ENCODE results near the gene LPP.

LPP gene

DNA sequence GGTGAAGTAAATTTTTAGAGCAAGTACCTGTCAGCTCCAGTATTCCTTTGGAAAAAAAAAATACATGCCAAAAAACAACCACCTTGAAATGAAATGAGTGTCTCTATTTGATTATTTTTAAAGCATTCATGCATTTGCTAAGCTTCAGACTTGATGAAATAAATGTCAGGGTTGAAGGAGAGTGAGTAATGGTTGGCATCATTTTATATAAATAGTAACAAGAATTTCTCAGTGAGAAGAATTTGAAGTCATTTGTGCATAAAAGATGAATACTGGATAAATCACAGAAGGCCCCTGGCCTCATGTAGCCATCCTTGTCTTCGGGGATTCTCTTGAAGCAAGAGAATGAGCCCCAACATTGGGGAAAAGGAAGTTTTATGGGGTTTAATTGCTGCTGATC is 318.4 kb downstream of the LPP start:
- DNase-seq (ENCODE audit: insufficient read length, low spot score) (no peak), FAIRE-seq (no peak)
- TF ChIP-seq TAF1 (IDR thresholded peaks at IDR 0.05; ENCODE audit: low read depth, low read length) (no peak), SPI1 (IDR thresholded peaks at IDR 0.05; ENCODE audit: low read depth, low read length) (no peak), POLR2AphosphoS5 (IDR thresholded peaks at IDR 0.05; ENCODE audit: low read depth, low read length) (no peak), POLR2A (IDR thresholded peaks at IDR 0.05; ENCODE audit: low read depth, low read length) (no peak), POU2F2 (IDR thresholded peaks at IDR 0.05; ENCODE audit: low read depth, low read length) (no peak), PAX5 (IDR thresholded peaks at IDR 0.05; ENCODE audit: insufficient read depth, low read length, severe bottlenecking) (no peak)

DNA sequence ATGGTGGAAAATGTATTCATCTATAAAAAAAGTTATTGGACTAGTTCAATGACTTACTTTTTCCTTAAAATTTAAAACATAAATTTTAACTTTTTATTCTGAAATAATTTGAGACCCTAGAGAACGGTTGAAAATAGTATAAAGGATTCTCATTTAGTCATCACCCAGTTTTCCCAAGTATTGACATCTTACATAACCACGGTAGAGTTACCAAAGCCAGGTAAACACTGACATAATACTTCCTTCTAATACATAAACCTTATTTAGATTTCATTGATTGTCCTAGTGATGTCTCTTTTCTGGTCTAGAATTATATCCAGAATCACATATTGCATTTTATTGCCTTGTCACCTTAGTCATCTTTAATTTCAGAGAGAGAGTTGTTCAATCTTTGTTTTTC is 319.1 kb downstream of the LPP start:
- TF ChIP-seq PAX5 (IDR thresholded peaks at IDR 0.05; ENCODE audit: insufficient read depth, low read length, severe bottlenecking) (no peak), SPI1 (IDR thresholded peaks at IDR 0.05; ENCODE audit: low read depth, low read length) (no peak), TAF1 (IDR thresholded peaks at IDR 0.05; ENCODE audit: low read depth, low read length) (no peak), POLR2A (IDR thresholded peaks at IDR 0.05; ENCODE audit: low read depth, low read length) (no peak), POU2F2 (IDR thresholded peaks at IDR 0.05; ENCODE audit: low read depth, low read length) (no peak), POLR2AphosphoS5 (IDR thresholded peaks at IDR 0.05; ENCODE audit: low read depth, low read length) (no peak)
- FAIRE-seq (no peak), DNase-seq (ENCODE audit: insufficient read length, low spot score) (no peak)

DNA sequence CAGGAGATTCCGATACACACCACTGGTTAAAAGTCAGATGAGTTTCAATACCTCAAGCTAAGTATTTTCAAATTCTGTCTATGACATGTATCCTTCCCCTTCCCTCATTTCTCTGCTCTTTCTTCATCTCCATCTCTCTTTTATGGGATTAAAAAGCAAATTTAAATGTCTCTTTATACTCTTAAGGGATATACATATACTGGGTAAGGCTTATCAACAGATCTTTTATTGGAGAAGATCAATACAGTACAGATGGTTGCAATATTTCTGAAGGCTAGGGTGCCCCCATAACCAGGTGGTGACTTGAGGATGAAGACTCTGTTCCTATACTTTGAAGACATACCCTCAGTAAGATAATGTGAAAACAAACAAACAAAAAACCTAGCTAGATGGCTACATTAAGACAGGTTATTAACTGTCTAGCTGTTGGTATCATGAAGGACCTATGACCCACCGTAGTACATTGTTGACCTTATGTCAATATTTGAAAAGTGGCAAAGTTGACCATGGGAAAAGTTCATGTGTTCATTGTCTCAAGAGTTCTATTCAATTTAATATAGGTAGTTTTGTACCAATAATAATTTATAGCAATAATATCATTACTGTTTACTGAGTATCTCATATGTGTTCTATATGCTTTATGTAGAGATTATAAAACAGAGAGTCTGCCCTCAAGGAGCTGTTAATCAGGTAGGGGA is 319.8 kb downstream of the LPP start:
- TF ChIP-seq POLR2A (IDR thresholded peaks at IDR 0.05; ENCODE audit: low read depth, low read length) = no peak
- no peak for TF ChIP-seq PAX5 (IDR thresholded peaks at IDR 0.05; ENCODE audit: insufficient read depth, low read length, severe bottlenecking)
- no peak for FAIRE-seq
- DNase-seq (ENCODE audit: insufficient read length, low spot score) = no peak

DNA sequence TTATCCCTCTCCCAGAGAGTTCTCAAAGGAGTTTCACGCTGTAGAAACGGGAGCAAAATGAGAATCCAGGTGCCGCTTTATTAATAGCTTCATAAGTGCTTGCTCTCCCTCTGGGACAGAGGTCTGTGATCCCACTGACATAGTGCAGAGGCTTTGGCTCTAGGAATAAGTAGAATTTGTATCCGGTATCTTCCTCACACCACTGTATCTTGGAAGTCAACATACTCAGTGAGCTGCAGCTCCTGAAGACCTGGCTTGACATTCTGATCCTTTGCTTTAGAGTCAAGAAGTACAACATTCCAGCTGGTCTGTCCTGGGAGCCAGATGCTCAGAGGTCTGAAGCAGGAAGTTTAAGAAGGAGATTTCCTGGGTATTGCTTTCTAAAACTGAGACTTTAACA is 323.0 kb downstream of the LPP start:
- no peak for TF ChIP-seq POLR2A (IDR thresholded peaks at IDR 0.05; ENCODE audit: low read depth, low read length)
- no peak for TF ChIP-seq TAF1 (IDR thresholded peaks at IDR 0.05; ENCODE audit: low read depth, low read length)
- no peak for TF ChIP-seq PAX5 (IDR thresholded peaks at IDR 0.05; ENCODE audit: insufficient read depth, low read length, severe bottlenecking)
- TF ChIP-seq SPI1 (IDR thresholded peaks at IDR 0.05; ENCODE audit: low read depth, low read length) = no peak
- no peak for TF ChIP-seq POLR2AphosphoS5 (IDR thresholded peaks at IDR 0.05; ENCODE audit: low read depth, low read length)
- no peak for TF ChIP-seq POU2F2 (IDR thresholded peaks at IDR 0.05; ENCODE audit: low read depth, low read length)
- DNase-seq (ENCODE audit: insufficient read length, low spot score) (no peak), FAIRE-seq (no peak)

DNA sequence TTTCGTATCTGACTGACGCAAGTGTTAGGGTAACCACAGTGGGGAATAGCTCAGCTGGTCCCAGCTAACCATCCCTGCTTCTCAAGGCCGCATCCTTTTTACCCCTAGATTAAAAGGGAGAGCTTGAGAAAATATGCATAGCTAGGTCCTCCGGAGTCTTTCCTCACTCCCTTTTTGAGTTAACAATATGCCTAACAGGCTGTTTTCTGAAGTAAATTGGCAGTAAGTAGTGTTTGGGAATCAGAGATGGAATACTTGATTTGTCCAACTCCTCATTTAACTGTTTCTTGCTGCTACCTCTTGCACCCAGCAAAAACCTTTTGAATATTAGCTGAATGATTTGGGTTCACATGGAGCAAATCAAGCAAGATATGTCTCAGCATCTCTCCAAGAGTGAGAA is 326.1 kb downstream of the LPP start:
- FAIRE-seq (no peak), DNase-seq (ENCODE audit: insufficient read length, low spot score) (no peak)
- TF ChIP-seq TAF1 (IDR thresholded peaks at IDR 0.05; ENCODE audit: low read depth, low read length) = no peak
- TF ChIP-seq POU2F2 (IDR thresholded peaks at IDR 0.05; ENCODE audit: low read depth, low read length) = no peak
- no peak for TF ChIP-seq POLR2A (IDR thresholded peaks at IDR 0.05; ENCODE audit: low read depth, low read length)
- TF ChIP-seq SPI1 (IDR thresholded peaks at IDR 0.05; ENCODE audit: low read depth, low read length) = no peak
- TF ChIP-seq POLR2AphosphoS5 (IDR thresholded peaks at IDR 0.05; ENCODE audit: low read depth, low read length) = no peak
- no peak for TF ChIP-seq PAX5 (IDR thresholded peaks at IDR 0.05; ENCODE audit: insufficient read depth, low read length, severe bottlenecking)

DNA sequence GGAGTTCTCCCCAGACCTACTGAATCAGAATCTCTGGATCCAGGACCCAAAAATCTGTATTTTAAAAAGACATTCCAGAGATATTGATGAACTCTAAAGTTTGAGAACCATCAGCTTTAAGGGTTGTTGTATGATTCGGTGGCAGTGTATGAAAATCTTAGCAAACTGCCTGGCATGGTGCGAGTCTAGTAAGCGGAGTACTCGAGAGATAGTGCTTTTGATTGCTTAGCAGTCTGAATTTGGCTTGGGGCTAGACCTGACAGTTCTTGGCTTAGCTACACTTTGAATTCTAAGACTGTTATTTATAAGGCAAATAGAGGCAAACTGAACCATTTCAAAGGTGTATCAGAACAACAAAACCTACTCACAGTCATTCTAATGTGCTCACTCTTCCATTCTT is 329.0 kb downstream of the LPP start:
- no peak for TF ChIP-seq SPI1 (IDR thresholded peaks at IDR 0.05; ENCODE audit: low read depth, low read length)
- TF ChIP-seq POLR2A (IDR thresholded peaks at IDR 0.05; ENCODE audit: low read depth, low read length) = no peak
- no peak for TF ChIP-seq PAX5 (IDR thresholded peaks at IDR 0.05; ENCODE audit: insufficient read depth, low read length, severe bottlenecking)
- no peak for TF ChIP-seq TAF1 (IDR thresholded peaks at IDR 0.05; ENCODE audit: low read depth, low read length)
- no peak for TF ChIP-seq POLR2AphosphoS5 (IDR thresholded peaks at IDR 0.05; ENCODE audit: low read depth, low read length)
- TF ChIP-seq POU2F2 (IDR thresholded peaks at IDR 0.05; ENCODE audit: low read depth, low read length) = no peak
- DNase-seq (ENCODE audit: insufficient read length, low spot score) = no peak
- no peak for FAIRE-seq

DNA sequence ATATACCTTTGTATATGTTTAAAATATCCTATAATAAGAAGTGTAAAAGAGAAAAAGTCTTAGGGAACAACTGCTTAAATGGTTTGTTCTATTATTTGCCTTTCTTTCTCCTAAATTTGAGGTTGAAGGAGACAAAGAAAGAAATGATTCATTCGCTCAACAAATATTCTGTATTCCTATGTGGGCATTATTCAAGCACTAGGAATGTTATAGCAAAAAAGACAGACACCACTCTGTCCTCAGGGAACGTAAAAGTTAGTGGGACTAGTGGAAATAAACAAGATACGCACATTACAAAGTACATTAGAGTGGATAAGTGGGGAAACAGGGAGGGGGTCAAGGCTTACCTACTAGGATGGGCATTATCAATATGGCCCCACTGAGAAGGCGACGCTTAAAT is 332.2 kb downstream of the LPP start:
- FAIRE-seq (no peak), DNase-seq (ENCODE audit: insufficient read length, low spot score) (no peak)
- TF ChIP-seq POU2F2 (IDR thresholded peaks at IDR 0.05; ENCODE audit: low read depth, low read length) (no peak), POLR2A (IDR thresholded peaks at IDR 0.05; ENCODE audit: low read depth, low read length) (no peak), PAX5 (IDR thresholded peaks at IDR 0.05; ENCODE audit: insufficient read depth, low read length, severe bottlenecking) (no peak), POLR2AphosphoS5 (IDR thresholded peaks at IDR 0.05; ENCODE audit: low read depth, low read length) (no peak), TAF1 (IDR thresholded peaks at IDR 0.05; ENCODE audit: low read depth, low read length) (no peak), SPI1 (IDR thresholded peaks at IDR 0.05; ENCODE audit: low read depth, low read length) (no peak)

DNA sequence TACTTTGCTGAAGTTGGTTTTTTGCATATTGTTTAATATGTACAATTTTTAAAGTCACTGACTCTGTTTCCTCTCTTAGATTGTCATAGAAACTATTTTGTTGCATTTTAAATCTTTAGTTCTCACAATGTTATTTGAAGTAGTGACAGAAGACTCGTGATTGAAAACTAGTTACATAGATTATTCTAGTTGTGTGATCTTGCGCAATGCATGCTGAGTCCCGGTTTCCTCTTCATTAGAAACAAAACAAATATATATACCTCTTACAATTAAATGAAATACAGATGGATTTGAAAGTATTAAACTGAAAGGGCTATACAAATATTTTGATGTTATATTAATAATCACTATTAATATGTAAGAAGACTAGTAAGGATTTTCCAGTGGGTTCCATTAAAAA is 333.0 kb downstream of the LPP start:
- TF ChIP-seq TAF1 (IDR thresholded peaks at IDR 0.05; ENCODE audit: low read depth, low read length) (no peak), SPI1 (IDR thresholded peaks at IDR 0.05; ENCODE audit: low read depth, low read length) (no peak), POLR2AphosphoS5 (IDR thresholded peaks at IDR 0.05; ENCODE audit: low read depth, low read length) (no peak)
- DNase-seq (ENCODE audit: insufficient read length, low spot score) (no peak), FAIRE-seq (no peak)

DNA sequence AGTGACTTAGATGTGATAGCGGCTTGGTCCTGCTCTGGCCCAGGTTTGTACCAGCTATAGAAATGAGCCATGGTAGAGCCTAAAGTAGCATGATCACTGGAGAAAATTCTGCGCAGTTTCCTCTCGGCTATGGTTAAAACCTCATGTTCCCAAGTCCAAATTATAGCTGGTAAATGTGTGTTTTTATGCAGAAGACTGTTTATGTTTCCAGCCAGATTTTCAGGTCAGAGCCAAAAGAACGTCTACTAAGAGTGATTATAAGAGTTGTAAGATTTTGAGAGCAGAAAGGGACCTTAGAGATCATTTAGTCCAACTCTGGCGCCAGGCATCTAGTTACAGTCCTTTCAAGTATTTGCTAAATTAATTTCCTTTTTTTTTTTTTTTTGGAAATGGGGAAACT is 333.7 kb downstream of the LPP start:
- FAIRE-seq = no peak
- TF ChIP-seq POLR2AphosphoS5 (IDR thresholded peaks at IDR 0.05; ENCODE audit: low read depth, low read length) (no peak), POU2F2 (IDR thresholded peaks at IDR 0.05; ENCODE audit: low read depth, low read length) (no peak), PAX5 (IDR thresholded peaks at IDR 0.05; ENCODE audit: insufficient read depth, low read length, severe bottlenecking) (no peak), POLR2A (IDR thresholded peaks at IDR 0.05; ENCODE audit: low read depth, low read length) (no peak), TAF1 (IDR thresholded peaks at IDR 0.05; ENCODE audit: low read depth, low read length) (no peak), SPI1 (IDR thresholded peaks at IDR 0.05; ENCODE audit: low read depth, low read length) (no peak)
- no peak for DNase-seq (ENCODE audit: insufficient read length, low spot score)

DNA sequence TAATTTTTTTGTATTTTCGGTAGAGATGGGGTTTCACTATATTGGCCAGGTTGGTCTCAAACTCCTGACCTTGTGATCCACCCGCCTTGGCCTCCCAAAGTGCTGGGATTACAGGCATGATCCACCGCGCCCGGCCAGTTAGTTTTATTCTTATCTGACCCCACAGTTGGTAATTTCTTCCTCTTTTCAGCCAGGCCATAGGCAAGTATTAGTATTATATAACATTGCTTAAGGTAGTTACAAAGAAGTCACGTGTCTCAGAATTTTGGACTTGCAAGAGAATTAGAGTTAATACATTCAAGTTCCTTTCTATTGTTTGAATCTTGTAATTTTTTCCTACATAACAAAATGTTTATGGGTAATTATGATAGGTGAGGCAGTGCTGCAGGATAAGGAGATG is 334.8 kb downstream of the LPP start:
- TF ChIP-seq TAF1 (IDR thresholded peaks at IDR 0.05; ENCODE audit: low read depth, low read length) (no peak), SPI1 (IDR thresholded peaks at IDR 0.05; ENCODE audit: low read depth, low read length) (no peak), PAX5 (IDR thresholded peaks at IDR 0.05; ENCODE audit: insufficient read depth, low read length, severe bottlenecking) (no peak), POLR2AphosphoS5 (IDR thresholded peaks at IDR 0.05; ENCODE audit: low read depth, low read length) (no peak), POU2F2 (IDR thresholded peaks at IDR 0.05; ENCODE audit: low read depth, low read length) (no peak), POLR2A (IDR thresholded peaks at IDR 0.05; ENCODE audit: low read depth, low read length) (no peak)
- DNase-seq (ENCODE audit: insufficient read length, low spot score) (no peak), FAIRE-seq (no peak)

All from GM12891 (cell line).